K562 (cell line): ENCODE measurements around the gene PALLD. TPM values are rescaled to one million over a fixed set of nuclear protein-coding genes. Genes with fewer than 3 reads are reported as not detected.

Experiments used
- ATAC-seq: fragments of 200-7000 bp; cut with Tn5 transposase; 3 replicates; pipeline ENCODE4 v1.9.1; 2020; ENCODE audit warnings: moderate library complexity
- BruUV-seq: library from RNA; stranded (reverse); fragments of 400-500 nt; replicated peaks from 2 replicates; lab custom pipeline; 2021; lab: Mats Ljungman, UMichigan
- CTCF ChIA-PET: fragments of 300-600 bp; formaldehyde crosslinking; extraction: SDS; loops from one replicate; lab custom pipeline; 2021; ENCODE audit warnings: low intra/inter-chr PET ratio; lab: Yijun Ruan, JAX
- POLR2A ChIA-PET: fragments of 300-600, 350-650 bp; sonication (Branson Sonifier 250); formaldehyde crosslinking; extraction: SDS; loops from one replicate; lab custom pipeline; 2021; ENCODE audit warnings: antibody characterized with exemption, inconsistent platforms; lab: Yijun Ruan, JAX
- DNase-seq, 4 experiments: peaks; one replicate each; pipeline versions ENCODE4 v3.0.0 to v3.0.0-alpha.2; 2011 to 2018; ENCODE audit warnings: low spot score in 3 of 4, mixed read lengths in 3 of 4; ENCODE audit errors: extremely low read depth in 1 of 4
- FAIRE-seq: peaks from 2 replicates; lab custom pipeline; 2011; peaks lifted over from hg19 to GRCh38; lab: Jason Lieb, UNC
- H2AFZ ChIP-seq: 2 replicates; pipeline ENCODE4 v1.6.0; 2011; ENCODE audit warnings: low read depth, low read length, control low read depth, inconsistent platforms
- H3K27ac ChIP-seq: fragments of 200-600 bp; 3 replicates; pipeline ENCODE4 v1.8.0; 2011; ENCODE audit warnings: low read depth, mild to moderate bottlenecking, control low read depth, inconsistent platforms, low read length, moderate library complexity, mixed read lengths; ENCODE audit errors: extremely low read depth
- H3K27me3 ChIP-seq, 2 experiments: fragments of 300-600 bp in 1 of 2; 2 replicates in 1 of 2; 3 replicates in 1 of 2; pipeline versions ENCODE4 v1.6.0 to v1.8.0; 2011; ENCODE audit warnings: inconsistent platforms in 2 of 2, low read length in 2 of 2, mild to moderate bottlenecking in 1 of 2, mixed read lengths in 1 of 2, moderate library complexity in 1 of 2; ENCODE audit not compliant: control insufficient read depth in 2 of 2, insufficient read depth in 2 of 2
- H3K36me3 ChIP-seq: fragments of 300-600 bp; 3 replicates; pipeline ENCODE4 v1.8.0; 2011; ENCODE audit warnings: mild to moderate bottlenecking, low read length, inconsistent platforms; ENCODE audit not compliant: control insufficient read depth, insufficient read depth
- H3K4me1 ChIP-seq, 2 experiments: fragments of 200-600 bp in 1 of 2; replicated peaks in 1 of 2; 2 replicates in 1 of 2; 3 replicates in 1 of 2; pipeline versions ENCODE4 v1.5.1 to v1.8.0; 2011; ENCODE audit warnings: inconsistent platforms in 2 of 2, low read length in 2 of 2, mild to moderate bottlenecking in 1 of 2, mixed read lengths in 1 of 2, moderate library complexity in 1 of 2; ENCODE audit not compliant: control insufficient read depth in 2 of 2, insufficient read depth in 2 of 2
- H3K4me2 ChIP-seq: 2 replicates; pipeline ENCODE4 v1.6.1; 2011; ENCODE audit warnings: low read length, control low read depth, inconsistent platforms, mixed read lengths; ENCODE audit not compliant: insufficient read depth
- H3K4me3 ChIP-seq: fragments of 200-600 bp; sonication (generic), shearing (Covaris generic); 2 replicates; pipeline ENCODE4 v1.5.1; 2016; ENCODE audit warnings: control low read depth, inconsistent platforms
- H3K79me2 ChIP-seq: fragments of 200-600 bp; 3 replicates; pipeline ENCODE4 v1.8.0; 2011; ENCODE audit warnings: low read length, inconsistent platforms; ENCODE audit not compliant: control insufficient read depth, insufficient read depth
- H3K9ac ChIP-seq, 2 experiments: 2 replicates each; pipeline versions ENCODE4 v1.6.0 to v1.6.1; 2011; ENCODE audit warnings: low read depth in 2 of 2, low read length in 2 of 2, control low read depth in 1 of 2, inconsistent platforms in 1 of 2, mild to moderate bottlenecking in 1 of 2, mixed read lengths in 1 of 2; ENCODE audit not compliant: insufficient read depth in 1 of 2
- H3K9me1 ChIP-seq: one replicate; pipeline ENCODE4 v1.6.0; 2011; ENCODE audit warnings: inconsistent platforms, mild to moderate bottlenecking, low read length, moderate library complexity; ENCODE audit not compliant: control insufficient read depth, insufficient read depth
- H3K9me3 ChIP-seq: replicated peaks from 2 replicates; pipeline ENCODE4 v1.5.1; 2011; ENCODE audit warnings: low read depth, low read length, inconsistent platforms; ENCODE audit not compliant: control insufficient read depth, insufficient read depth
- H4K20me1 ChIP-seq: replicated peaks from 2 replicates; pipeline ENCODE4 v1.6.1; 2011; ENCODE audit warnings: low read length, inconsistent platforms, mixed read lengths; ENCODE audit not compliant: control insufficient read depth, insufficient read depth
- PHB ChIP-seq: fragments of 250-450 bp; sonication (Bioruptor Pico); IDR thresholded peaks from 2 replicates; pipeline ENCODE4 v1.5.0; 2021
- TEAD1 ChIP-seq, 2 experiments: fragments of 450-650 bp in 1 of 2; sonication (generic) in 1 of 2; formaldehyde crosslinking; IDR thresholded peaks; 2 replicates each; pipeline versions ENCODE4 v1.4.0 to v1.8.0; 2020 to 2022; ENCODE audit warnings: mild to moderate bottlenecking in 2 of 2, missing genetic modification reagents in 1 of 2
- ZNF780A ChIP-seq: fragments of 250-450 bp; sonication (Bioruptor Pico); IDR thresholded peaks from 2 replicates; pipeline ENCODE4 v1.5.0; 2021; ENCODE audit warnings: mild to moderate bottlenecking
- WGBS: fragments of 100-300 bp; shearing (Covaris generic); methylation state at CpG from one replicate; pipeline ENCODE4 v1.1.6; 2016; ENCODE audit warnings: low coverage, mixed read lengths; ENCODE audit not compliant: insufficient coverage; ENCODE audit errors: missing lambda C conversion rate; 5-methylcytosine and 5-hydroxymethylcytosine counted together
- in situ Hi-C: fragments of 300-500 bp; cut with MboI; formaldehyde crosslinking; loops from 4 replicates; pipeline ENCODE4 v1.15.0; 2018; ENCODE audit warnings: inconsistent platforms, mixed read lengths
- intact Hi-C: fragments of 100-400 bp; cut with micrococcal nuclease; formaldehyde crosslinking; loops from 2 replicates; pipeline ENCODE4 v1.14.2; 2022
- polyA plus RNA-seq, 8 experiments: library from polyadenylated mRNA; depleted of rRNA in 4 of 8; stranded (reverse) in 5 of 8; unstranded in 3 of 8; fragments of >200 nt; fragmentation: Nextera tagmentation in 2 of 8; fragmentation: Illumina TruSeq in 1 of 8; extraction: Ambion mirVana in 2 of 8; extraction: Trizol in 1 of 8; gene quantifications; 2 replicates each; pipeline versions ENCODE4 v1.2.1 to v1.2.3, GENCODE V29; 2011 to 2014; ENCODE audit warnings: inconsistent platforms in 1 of 8, missing spikeins in 1 of 8
- total RNA-seq, 7 experiments: library from RNA; depleted of rRNA in 6 of 7; stranded (reverse); fragments of >200 nt in 6 of 7; fragmentation: Illumina TruSeq in 2 of 7; extraction: Trizol in 2 of 7; gene quantifications; 2 replicates each; pipeline versions ENCODE4 v1.2.1 to v1.2.3, GENCODE V29; 2011 to 2021; ENCODE audit warnings: low replicate concordance in 1 of 7
- TF ChIP-seq, protein P1 (sequence below), 2 experiments: fragments of 450-650 bp; formaldehyde crosslinking in 1 of 2; IDR thresholded peaks; 2 replicates each; pipeline versions ENCODE4 v1.4.0 to v1.6.1; 2014 to 2020; ENCODE audit warnings: mild to moderate bottlenecking in 2 of 2, borderline replicate concordance in 1 of 2, low read depth in 1 of 2

Gene PALLD
- total and polyA plus RNA-seq, 9 of the 15 experiments (the other 6 are each of a cell fraction or from before 2014, with no cell fraction given): 0.01 to 0.35 (median 0.06) TPM; not detected in 3

DNA sequence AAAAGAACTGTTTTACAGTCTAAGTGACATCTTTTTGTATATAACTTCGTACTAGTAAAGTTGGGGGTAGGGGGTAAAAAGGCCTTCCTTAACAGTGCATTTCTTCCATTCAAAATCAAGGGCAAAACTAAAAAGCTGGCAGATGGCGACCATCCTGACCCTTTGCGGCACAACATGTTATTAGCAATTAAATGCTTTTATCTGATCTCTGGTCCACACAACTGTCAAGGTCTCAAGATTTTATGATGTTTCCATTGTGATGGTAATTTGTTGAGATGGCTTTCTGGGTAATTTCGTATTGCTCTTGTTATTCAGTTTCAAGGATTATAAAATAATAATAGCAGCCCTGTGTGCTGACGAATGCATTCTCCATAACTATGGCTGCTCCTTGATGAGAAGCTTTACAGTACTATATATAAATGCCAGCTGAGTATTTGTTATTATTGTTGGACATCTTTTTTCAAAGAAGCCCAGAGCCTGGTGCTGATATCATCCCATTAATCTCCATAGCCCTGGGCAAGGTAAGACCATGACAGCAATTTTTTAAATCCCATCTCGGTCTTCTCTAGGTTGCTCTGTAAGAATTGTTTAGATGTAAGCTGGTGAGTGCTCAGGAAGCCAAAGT is 423.7 kb downstream of the PALLD start:
- Histone ChIP-seq H3K9ac (no peak overlapping the region), H3K4me1 (no peaks in the 10 kb centered on the region), H3K4me3 (no peak overlapping the region), H3K27me3 (no peaks in the 10 kb centered on the region), H3K4me2 (no peak overlapping the region), H3K9me3 (no peaks in the 10 kb centered on the region), H3K9me1 (no peaks in the 10 kb centered on the region), H4K20me1 (no peaks in the 10 kb centered on the region), H3K27ac (no peak overlapping the region), H3K36me3 (no peaks in the 10 kb centered on the region), H3K79me2 (no peaks in the 10 kb centered on the region), H2AFZ (no peak overlapping the region)
- no peak for FAIRE-seq
- no peak for DNase-seq
- intact Hi-C loops: loop anchor here (5.0 to 10.0 kb wide), 2 partner anchors 333 to 394 kb away; no protein-coding TSS in a partner anchor
- in situ Hi-C loops: loop anchor here (5.0 kb wide), 2 partner anchors 567 to 738 kb away; no protein-coding TSS in a partner anchor
- ATAC-seq: no peak
- TF ChIP-seq PHB (CRISPR knock-in tag) (no peak), TEAD1 (CRISPR knock-in tag; IDR thresholded peaks at IDR 0.05) (no peak)
- ChIA-PET POLR2A (no interaction called here), CTCF (no interaction called here)
- BruUV-seq: no TSS peak
- 8% methylated on average over 6 of the region's 6 CpGs for WGBS

DNA sequence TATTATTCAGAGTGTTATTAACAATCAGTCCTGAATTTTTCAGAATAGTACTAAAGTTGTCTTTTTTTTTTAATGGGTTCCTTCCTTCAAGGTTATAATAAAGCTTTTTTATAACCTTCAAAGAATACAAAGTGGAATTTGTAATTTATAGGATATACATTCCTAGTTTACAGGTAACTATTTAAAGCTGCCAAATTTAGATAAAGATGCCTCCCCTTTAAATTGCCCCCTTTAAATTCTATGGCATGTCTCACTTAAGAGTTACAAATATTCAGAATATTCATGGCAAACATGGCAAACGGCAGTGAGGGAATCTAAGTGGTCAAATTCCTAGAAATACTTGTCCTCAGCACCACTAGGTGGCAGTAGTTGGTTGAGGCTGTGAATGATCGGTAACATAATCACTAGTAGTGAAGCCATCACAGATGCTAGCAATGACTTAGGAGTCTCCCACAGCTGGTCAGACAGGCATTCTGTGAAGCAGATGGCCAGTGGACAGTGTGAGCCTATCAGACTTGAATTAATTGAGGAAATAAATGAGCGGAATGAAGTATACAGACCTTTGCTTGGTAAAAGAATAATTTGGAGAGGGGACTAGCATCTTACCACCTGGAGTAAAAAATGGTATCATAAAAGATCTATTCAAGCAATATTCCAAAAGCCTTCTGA is 426.8 kb downstream of the PALLD start:
- Histone ChIP-seq H3K9me1 (no peaks in the 10 kb centered on the region), H3K36me3 (no peaks in the 10 kb centered on the region), H3K4me3 (no peak overlapping the region), H3K4me1 (no peaks in the 10 kb centered on the region), H3K4me2 (no peak overlapping the region), H3K9me3 (no peaks in the 10 kb centered on the region), H3K79me2 (no peaks in the 10 kb centered on the region), H3K9ac (no peak overlapping the region), H4K20me1 (no peaks in the 10 kb centered on the region; the same call in 1 of the 2 replicates), H2AFZ (no peak overlapping the region), H3K27me3 (no peaks in the 10 kb centered on the region), H3K27ac (no peak overlapping the region)
- ATAC-seq (peak; percentile 93), FAIRE-seq (peak; percentile 91), DNase-seq (peak; percentile 57 to 76 (median 61))
- in situ Hi-C loops: loop anchor here (5.0 kb wide), 2 partner anchors 564 to 741 kb away; no protein-coding TSS in a partner anchor
- ChIA-PET POLR2A (no interaction called here), CTCF (interaction anchor here (0.5 to 2.0 kb wide), 4 partner anchors 82 to 800 kb away, joined by 3 to 5 read pairs (median 4); no protein-coding TSS in a partner anchor)
- intact Hi-C loops: loop anchor here (1.0 to 10.0 kb wide), 5 partner anchors 83 to 643 kb away; no protein-coding TSS in a partner anchor
- WGBS: 0% methylated on average over 3 of the region's 3 CpGs
- BruUV-seq: no TSS peak
- TF ChIP-seq, protein P1, sequence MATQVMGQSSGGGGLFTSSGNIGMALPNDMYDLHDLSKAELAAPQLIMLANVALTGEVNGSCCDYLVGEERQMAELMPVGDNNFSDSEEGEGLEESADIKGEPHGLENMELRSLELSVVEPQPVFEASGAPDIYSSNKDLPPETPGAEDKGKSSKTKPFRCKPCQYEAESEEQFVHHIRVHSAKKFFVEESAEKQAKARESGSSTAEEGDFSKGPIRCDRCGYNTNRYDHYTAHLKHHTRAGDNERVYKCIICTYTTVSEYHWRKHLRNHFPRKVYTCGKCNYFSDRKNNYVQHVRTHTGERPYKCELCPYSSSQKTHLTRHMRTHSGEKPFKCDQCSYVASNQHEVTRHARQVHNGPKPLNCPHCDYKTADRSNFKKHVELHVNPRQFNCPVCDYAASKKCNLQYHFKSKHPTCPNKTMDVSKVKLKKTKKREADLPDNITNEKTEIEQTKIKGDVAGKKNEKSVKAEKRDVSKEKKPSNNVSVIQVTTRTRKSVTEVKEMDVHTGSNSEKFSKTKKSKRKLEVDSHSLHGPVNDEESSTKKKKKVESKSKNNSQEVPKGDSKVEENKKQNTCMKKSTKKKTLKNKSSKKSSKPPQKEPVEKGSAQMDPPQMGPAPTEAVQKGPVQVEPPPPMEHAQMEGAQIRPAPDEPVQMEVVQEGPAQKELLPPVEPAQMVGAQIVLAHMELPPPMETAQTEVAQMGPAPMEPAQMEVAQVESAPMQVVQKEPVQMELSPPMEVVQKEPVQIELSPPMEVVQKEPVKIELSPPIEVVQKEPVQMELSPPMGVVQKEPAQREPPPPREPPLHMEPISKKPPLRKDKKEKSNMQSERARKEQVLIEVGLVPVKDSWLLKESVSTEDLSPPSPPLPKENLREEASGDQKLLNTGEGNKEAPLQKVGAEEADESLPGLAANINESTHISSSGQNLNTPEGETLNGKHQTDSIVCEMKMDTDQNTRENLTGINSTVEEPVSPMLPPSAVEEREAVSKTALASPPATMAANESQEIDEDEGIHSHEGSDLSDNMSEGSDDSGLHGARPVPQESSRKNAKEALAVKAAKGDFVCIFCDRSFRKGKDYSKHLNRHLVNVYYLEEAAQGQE (IDR thresholded peaks at IDR 0.05; ENCODE audit: borderline replicate concordance): peak; percentile 71
- TF ChIP-seq, protein P1 (CRISPR knock-in tag; IDR thresholded peaks at IDR 0.05; ENCODE audit: low read depth): no peak
- no peak for TF ChIP-seq ZNF780A (CRISPR knock-in tag)
